MM.1S (cell line): ENCODE data around the gene CADM4.

Experiments used
- EZH2 ChIP-seq: fragments of 300-600 bp; sonication (generic); optimal IDR thresholded peaks from 2 replicates; pipeline ENCODE3; 2017; ENCODE audit warnings: low read depth, mild to moderate bottlenecking, antibody characterized with exemption, low read length, mixed read lengths
- TF ChIP-seq, protein P1 (sequence below): fragments of 300-600 bp; sonication (generic); IDR thresholded peaks from 2 replicates; pipeline ENCODE4 v1.5.1; 2016; ENCODE audit warnings: antibody characterized with exemption, low read length, mixed read lengths

DNA sequence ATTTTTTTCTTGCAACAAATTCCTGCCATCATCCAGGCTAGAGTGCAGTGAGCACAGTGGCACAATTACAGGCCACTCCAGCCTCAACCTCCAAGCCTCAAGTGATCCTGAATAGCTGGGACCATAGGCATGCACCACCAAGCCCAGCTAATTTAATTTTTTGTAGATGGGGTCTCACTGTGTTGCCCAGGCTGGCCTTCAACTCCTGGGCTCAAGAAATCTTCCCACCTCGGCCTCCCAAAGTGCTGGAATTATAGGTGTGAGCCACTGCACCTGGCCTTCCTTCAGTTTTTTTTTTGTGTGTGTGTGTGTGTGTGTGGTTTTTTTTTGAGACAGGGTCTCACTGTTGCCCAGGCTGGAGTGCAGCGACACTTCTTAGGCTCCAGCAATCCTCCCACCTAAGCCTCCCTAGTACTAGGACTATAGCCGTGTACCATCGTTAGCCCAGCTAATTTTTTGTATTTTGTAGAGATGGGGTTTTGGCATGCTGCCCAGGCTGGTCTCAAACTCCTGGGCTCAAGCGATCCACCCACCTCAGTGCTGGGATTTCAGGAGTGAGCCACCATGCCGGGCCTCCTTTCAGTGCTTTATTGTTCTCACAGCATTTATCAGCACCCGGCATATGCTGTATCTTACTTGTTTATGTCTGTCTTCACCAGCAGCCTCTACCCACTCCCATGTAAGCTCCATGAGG is 33.6 kb downstream of the CADM4 start:
- TF ChIP-seq, protein P1, sequence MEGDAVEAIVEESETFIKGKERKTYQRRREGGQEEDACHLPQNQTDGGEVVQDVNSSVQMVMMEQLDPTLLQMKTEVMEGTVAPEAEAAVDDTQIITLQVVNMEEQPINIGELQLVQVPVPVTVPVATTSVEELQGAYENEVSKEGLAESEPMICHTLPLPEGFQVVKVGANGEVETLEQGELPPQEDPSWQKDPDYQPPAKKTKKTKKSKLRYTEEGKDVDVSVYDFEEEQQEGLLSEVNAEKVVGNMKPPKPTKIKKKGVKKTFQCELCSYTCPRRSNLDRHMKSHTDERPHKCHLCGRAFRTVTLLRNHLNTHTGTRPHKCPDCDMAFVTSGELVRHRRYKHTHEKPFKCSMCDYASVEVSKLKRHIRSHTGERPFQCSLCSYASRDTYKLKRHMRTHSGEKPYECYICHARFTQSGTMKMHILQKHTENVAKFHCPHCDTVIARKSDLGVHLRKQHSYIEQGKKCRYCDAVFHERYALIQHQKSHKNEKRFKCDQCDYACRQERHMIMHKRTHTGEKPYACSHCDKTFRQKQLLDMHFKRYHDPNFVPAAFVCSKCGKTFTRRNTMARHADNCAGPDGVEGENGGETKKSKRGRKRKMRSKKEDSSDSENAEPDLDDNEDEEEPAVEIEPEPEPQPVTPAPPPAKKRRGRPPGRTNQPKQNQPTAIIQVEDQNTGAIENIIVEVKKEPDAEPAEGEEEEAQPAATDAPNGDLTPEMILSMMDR: no peak
- no peak for TF ChIP-seq EZH2
